SKM-1 treated with dmso at 0.1 percent for 144 hours (cell line): ENCODE data around the gene SLC35E2B.
"Not testable (repeated sequence)": the region's sequence is repeated elsewhere in the genome, so short reads cannot be mapped to it uniquely, and the experiment has no call there.

ENCODE experiments used
- DNase-seq: peaks from one replicate; lab custom pipeline; 2025; ENCODE audit not compliant: unreplicated experiment; lab: John Stamatoyannopoulos, UW

Gene SLC35E2B

GRCh38 chr1:1677718-1678580, 14.6 kb downstream of the SLC35E2B start:
- no peak for DNase-seq

DNA sequence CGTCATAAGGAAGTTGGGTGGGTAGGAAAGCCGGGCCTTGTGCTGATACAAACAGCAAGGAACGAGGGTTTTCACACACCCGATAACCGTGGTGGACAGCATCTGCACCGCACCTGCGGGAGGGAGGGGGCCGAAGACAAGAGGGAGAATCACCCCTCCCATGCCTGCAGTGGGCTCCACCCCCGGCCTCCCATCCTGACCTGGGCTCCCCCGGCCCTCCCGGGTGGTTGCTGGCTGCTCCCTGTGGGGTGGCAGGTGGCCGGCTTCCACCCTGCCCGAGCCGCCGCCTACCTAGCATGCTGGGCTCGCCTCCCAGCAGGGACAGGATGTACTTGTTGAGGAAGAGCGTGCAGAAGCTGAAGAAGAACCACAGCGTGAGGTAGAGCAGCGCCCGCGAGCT, 16.5 kb downstream of the SLC35E2B start:
- not testable (repeated sequence) for DNase-seq

DNA sequence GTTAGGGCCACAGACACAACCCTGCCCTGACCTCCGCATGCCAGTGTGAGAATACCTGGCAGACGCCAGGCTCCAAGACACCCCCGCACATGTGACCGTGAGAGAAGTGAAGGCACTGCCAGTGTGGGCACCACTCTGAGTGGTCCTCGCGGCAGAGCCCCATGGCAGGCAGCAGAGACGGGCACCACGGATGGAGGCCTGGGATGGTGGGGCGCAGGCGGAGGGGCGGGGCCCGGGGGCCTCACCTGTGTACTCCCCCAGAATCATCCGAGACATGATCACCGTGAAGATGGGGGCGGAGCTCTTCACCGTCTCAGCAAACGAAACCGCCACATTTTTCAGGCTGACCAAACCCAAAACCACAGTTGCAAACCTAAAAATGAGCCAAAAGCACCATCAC, 17.4 kb downstream of the SLC35E2B start:
- not testable (repeated sequence) for DNase-seq

- DNase-seq = not testable (repeated sequence)
These were observed 17.8 kb downstream of the SLC35E2B start for GRCh38 chr1:1674806-1675205.

- no peak for DNase-seq
These were observed 20.2 kb downstream of the SLC35E2B start for GRCh38 chr1:1672181-1672965.

DNA sequence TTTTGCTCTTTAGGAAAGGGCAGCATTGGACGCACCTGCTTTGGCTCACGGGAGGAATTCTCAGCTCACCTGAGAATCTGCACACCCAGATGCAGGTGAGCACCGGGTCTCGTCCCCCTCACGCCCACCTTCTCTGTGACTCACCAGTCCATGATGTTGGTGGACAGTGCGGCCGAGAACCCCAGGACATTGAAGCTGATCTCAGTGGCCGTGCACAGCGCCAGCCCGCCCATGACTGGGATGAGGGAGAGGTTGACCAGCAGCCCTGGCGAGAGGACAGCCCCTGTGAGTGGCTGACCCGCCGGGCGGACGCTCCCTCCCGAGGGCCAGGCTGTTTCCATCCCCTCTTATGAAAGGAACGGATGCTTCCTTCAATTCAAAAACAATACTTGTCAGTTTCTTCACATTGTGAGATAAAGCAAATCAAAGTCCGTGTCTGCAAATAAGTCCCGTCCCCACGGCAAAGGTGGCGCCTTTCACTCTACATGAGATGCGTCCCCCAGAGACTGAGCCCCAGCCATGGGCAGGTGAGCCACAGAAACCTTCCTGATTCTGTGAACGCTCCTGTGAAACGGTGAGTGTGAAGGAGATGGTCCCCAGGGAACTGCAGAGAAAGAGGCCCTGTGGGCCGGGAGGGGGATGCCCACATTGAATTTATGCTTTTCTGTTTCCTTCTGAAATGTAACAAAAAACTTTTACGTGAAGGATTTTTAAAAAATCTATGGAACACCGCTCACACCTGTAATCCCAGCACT, 21.1 kb downstream of the SLC35E2B start:
- DNase-seq = no peak

DNA sequence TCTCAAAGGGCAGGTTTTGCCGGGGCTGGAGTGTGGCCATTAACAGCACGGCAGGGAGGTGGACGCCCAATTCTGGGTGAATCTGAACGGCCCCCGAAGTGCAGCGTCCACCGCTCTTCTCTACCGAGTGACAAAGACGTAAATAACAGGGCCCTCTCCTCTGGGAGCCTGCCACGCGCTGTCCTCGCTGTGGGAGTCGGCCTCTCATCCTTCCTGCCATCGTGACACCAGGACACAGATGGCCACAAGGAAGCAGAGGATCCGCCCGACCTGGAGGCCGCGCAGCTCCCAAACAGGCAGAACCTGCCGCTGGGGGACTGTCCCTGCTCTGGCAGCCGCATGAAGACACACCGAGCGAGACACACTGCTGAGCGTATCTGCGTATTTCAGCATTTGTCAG, 21.7 kb downstream of the SLC35E2B start:
- DNase-seq = no peak

GRCh38 chr1:1669468-1670440, 22.8 kb downstream of the SLC35E2B start:
- DNase-seq = no peak

DNA sequence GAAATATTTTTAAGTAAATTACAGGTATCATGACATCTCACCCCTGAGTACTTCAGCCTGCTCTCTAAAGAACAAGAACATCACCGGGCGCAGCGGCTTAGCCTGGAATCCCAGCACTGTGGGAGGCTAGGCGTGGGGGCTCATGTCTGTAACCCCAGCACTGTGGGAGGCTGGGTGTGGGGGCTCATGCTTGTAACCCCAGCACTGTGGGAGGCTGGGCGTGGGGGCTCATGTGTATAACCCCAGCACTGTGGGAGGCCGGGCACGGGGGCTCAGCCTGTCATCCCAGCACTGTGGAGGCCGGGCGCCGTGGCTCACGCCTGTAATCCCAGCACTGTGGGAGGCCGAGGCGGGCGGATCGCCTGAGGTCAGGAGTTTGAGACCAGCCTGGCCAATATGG, 26.1 kb downstream of the SLC35E2B start:
- DNase-seq = no peak

DNA sequence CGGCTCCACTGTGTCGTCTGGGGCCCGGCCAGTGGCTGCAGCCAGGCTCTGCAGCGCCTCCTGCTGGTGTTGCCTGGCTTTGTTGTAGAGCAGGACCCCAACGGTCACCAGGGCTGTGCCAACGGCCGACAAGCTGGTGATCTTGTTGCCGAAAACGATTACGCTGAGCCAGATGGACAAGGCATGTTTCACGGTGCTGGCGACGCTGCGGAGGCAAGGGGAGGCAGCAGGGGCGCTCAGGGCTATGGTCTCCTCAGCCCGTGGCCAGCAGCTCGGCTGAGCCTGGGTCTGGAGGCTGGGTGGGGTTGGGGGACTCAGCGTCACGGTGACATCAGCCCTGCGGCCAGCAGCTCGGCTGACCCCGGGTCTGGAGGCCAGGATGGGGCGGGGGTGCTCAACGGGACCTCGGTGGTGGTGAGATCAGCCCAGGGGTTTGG, 26.8 kb downstream of the SLC35E2B start:
- no peak for DNase-seq

DNA sequence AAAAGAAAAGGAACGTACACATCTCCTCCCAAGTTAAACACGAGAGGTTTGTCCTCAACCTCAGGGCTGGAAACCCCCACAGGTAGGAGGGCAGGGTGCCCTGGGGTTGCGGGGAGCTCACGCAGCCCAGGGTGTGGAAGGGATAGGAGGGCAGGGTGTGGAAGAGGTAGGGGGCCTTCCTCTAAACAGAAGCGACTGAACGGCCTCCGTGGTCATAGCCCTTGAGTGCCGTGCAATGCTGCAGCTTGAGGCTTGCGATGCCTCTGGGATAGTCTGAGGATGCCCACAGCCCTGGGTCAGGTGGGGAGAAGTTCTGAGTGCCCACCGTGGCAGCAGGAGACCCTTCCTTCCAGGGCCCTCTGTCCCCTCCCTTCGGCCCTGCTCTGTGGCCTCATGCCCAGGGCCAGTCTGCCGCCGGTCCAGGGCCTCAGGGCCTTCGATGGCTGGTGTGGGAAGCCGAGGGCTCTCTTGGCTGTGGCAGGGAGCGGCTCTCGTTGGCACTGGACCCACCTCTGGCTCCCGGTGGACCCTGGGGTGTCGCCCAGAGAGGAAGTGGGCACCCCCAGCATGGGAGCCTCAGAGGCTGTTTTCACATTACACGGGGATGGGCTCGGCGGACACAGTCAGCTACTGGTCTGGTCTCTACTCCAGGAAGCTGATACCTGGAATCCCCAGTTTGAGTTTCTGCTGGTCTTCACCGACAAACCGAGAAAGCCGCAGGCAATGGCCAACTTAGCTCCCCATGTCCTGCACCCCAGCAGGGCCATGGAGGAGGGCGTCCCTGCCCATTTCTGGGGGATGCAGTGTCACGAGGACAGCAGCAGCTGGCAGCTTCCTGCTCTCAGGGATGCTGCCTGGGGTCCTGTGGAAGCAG, 27.4 kb downstream of the SLC35E2B start:
- no peak for DNase-seq

- not testable (repeated sequence) for DNase-seq
These were observed 28.3 kb downstream of the SLC35E2B start for GRCh38 chr1:1664318-1664717.

DNA sequence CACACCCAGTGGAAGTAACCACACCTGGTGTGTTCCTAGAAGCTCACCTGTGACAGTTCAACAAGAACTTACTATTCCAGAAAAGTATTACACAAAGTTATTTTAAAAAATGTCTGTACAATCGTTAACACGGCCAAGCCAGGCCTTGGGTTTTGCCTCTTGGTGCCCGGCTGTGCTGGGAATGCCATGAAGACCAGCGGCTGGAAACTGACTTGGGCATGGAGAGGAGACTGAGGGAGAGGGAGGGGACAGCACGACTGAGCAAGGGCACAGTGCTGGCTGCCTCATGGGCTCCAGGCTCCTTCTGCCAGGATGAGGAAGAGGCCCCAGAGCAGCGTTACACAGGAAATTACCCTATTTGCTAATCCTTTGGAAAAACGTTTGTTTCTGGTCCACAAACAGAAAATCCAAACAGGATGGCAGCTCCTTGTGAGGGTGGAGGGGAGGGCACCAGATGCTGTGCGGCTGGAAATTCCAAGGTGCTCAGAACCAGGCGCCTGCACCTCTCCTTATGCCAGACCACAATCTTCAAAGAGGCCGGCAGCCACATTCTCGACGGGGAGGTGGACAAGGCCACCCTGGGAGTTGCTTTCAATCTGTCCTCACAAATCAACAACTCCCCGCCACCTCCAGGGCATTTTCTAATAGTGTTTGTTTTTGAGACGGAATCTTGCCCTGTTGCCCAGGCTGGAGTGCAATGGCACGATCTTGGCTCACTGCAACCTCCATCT, 29.6 kb downstream of the SLC35E2B start:
- not testable (repeated sequence) for DNase-seq

DNA sequence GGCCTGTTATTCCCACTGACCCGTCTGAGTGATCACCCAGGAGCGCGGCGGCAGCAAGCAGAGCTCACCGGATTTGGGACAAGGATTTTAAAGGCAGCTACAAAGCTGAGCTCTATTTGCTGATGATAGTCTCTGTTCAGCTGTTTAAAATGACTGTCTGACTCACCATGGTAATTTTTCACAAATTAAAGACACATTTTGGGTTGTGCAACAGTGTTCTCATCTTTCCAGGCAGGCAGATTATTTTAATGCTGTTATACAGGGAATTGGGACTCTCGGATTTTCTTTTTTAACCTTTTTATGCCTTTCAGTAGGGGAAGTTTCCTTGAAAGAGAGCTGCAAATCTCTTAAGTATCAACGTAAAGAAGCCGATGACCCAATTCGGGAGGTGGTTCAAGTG, 30.2 kb downstream of the SLC35E2B start:
- DNase-seq = not testable (repeated sequence)

DNA sequence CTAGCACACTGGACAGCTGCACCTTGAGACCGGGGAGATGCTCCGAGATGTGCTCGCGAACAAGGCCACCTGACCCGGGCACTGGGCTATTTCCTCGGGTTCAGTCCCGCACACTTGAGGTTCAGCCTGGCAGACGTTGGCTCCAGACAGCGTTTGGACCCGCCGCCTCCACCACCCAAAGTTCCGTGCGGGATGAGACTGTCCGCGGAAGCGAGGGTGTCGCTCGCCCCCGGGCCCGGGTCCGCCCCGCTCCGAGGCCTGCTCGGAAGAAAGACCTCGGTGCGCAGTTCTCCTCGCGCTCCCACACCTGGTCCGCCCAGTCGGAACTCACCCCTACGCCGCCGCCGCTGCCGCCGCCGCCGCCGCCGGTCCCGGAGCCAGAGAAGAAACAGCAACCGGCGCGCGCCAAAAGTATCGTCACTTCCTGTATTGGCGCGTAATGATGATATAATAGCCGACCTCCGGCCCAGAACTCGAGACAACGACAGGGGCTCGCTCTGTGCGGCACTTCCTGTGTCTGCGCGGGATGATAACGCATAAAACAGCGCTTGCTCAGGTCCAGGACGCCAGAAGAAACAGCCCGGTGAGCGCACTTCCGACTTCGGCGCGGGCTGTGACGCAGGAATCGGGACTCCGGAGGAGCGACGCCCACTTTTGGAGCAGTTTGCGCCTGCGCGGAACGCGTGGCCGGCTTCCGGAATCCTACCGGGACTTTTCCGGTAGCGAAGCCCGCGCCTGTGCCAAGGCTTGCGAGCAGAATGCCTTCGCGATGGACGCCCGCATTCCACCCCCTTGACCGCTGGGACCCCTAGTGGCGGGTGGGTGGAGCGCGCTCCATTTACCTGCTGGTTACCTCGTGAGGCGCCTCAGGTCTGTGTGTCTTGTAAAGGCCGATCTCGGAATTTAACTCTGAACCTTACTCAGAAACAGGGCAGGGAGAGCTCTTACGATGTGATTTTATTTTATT, 33.7 kb downstream of the SLC35E2B start, which contains the start of gene CDK11B:
CDK11B (minus strand) TSS at position 422 of the 967 bp plus-strand sequence. CDS start 1,519 bp downstream, outside the sequence.
- DNase-seq = peak; percentile 92

GRCh38 chr1:1648265-1648664, 44.3 kb downstream of the SLC35E2B start:
- DNase-seq = not testable (repeated sequence)

- DNase-seq = not testable (repeated sequence)
These were observed 44.9 kb downstream of the SLC35E2B start for GRCh38 chr1:1647567-1648241.
